HCT116 (cell line): Measurements from ENCODE around the gene CDH4. TPM values are rescaled to one million over a fixed set of nuclear protein-coding genes. Genes with fewer than 3 reads are reported as not detected.

Experiments used
- ATAC-seq: fragments of 200-7000 bp; cut with Tn5 transposase; 2 replicates; pipeline ENCODE4 v1.9.1; 2020; ENCODE audit warnings: mild to moderate bottlenecking, moderate library complexity
- BruUV-seq: library from RNA; stranded (reverse); fragments of 400-500 nt; replicated peaks from 2 replicates; lab custom pipeline; 2021; lab: Mats Ljungman, UMichigan
- CTCF ChIA-PET: fragments of 300-600 bp; sonication (Branson Sonifier 250); formaldehyde crosslinking; loops from one replicate; lab custom pipeline; 2021; ENCODE audit warnings: antibody characterized with exemption; lab: Charles Lee
- POLR2A ChIA-PET: fragments of 300-600, 350-600 bp; sonication (Branson Sonifier 250); formaldehyde crosslinking; loops from one replicate; lab custom pipeline; 2021; ENCODE audit warnings: antibody characterized with exemption; lab: Charles Lee
- RAD21 ChIA-PET, 2 experiments: fragments of 300-600 bp; sonication (Branson Sonifier 250); formaldehyde crosslinking; loops; one replicate each; lab custom pipeline; 2023; ENCODE audit warnings: low total read pairs in 2 of 2; ENCODE audit not compliant: uncharacterized antibody in 2 of 2, unreplicated experiment in 2 of 2, low non-redundant PET in 1 of 2; lab: Charles Lee
- DNase-seq: peaks from one replicate; pipeline ENCODE4 v3.0.0-alpha.2; 2010; ENCODE audit warnings: low read depth, low spot score
- H2AFZ ChIP-seq: fragments of 200-600 bp; shearing (Covaris generic), sonication (generic); 2 replicates; pipeline ENCODE4 v1.6.1; 2017; ENCODE audit warnings: low read depth, mixed run types, mixed read lengths, antibody characterized with exemption, low read length; ENCODE audit not compliant: poor library complexity, severe bottlenecking
- H3K27ac ChIP-seq: 2 replicates; pipeline ENCODE4 v1.5.1; 2012; ENCODE audit warnings: low read depth, low read length
- H3K27me3 ChIP-seq: fragments of 200-600 bp; sonication (generic); 2 replicates; pipeline ENCODE4 v1.6.1; 2016; ENCODE audit warnings: mixed run types, low read length, mixed read lengths; ENCODE audit not compliant: insufficient read depth
- H3K36me3 ChIP-seq, 2 experiments: fragments of 200-500 bp in 1 of 2; fragments of 200-600 bp in 1 of 2; sonication (Bioruptor generic) in 1 of 2; sonication (generic) in 1 of 2; 2 replicates each; pipeline versions ENCODE4 v1.5.1 to v1.6.1; 2014 to 2016; ENCODE audit warnings: low read length in 2 of 2, inconsistent platforms in 1 of 2, mixed read lengths in 1 of 2, mixed run types in 1 of 2; ENCODE audit not compliant: insufficient read depth in 2 of 2, control insufficient read depth in 1 of 2
- H3K4me1 ChIP-seq, 2 experiments: fragments of 200-600 bp in 1 of 2; sonication (generic) in 1 of 2; 2 replicates each; pipeline versions ENCODE4 v1.5.1 to v1.6.1; 2012 to 2017; ENCODE audit warnings: low read length in 2 of 2, inconsistent platforms in 1 of 2, mild to moderate bottlenecking in 1 of 2, mixed read lengths in 1 of 2, mixed run types in 1 of 2, moderate library complexity in 1 of 2; ENCODE audit not compliant: insufficient read depth in 2 of 2, control insufficient read depth in 1 of 2
- H3K4me2 ChIP-seq: fragments of 200-600 bp; sonication (generic); 2 replicates; pipeline ENCODE4 v1.6.1; 2017; ENCODE audit warnings: mixed run types, low read length, mixed read lengths
- H3K4me3 ChIP-seq, 2 experiments: fragments of 200-600 bp in 1 of 2; sonication (generic) in 1 of 2; replicated peaks in 1 of 2; 2 replicates each; pipeline ENCODE4 v1.5.1; 2011 to 2016; ENCODE audit warnings: low read length in 2 of 2, control low read depth in 1 of 2, low read depth in 1 of 2, mild to moderate bottlenecking in 1 of 2, mixed read lengths in 1 of 2, mixed run types in 1 of 2
- H3K79me2 ChIP-seq: fragments of 200-600 bp; sonication (generic); 2 replicates; pipeline ENCODE4 v1.6.1; 2017; ENCODE audit warnings: mild to moderate bottlenecking, mixed run types, low read length, moderate library complexity, mixed read lengths; ENCODE audit not compliant: insufficient read depth
- H3K9ac ChIP-seq: fragments of 200-600 bp; sonication (generic); 2 replicates; pipeline ENCODE4 v1.6.1; 2016; ENCODE audit warnings: low read length, mixed read lengths
- H3K9me2 ChIP-seq: fragments of 200-600 bp; sonication (generic), shearing (Covaris generic); 2 replicates; pipeline ENCODE4 v1.6.1; 2017; ENCODE audit warnings: mixed run types, mild to moderate bottlenecking, moderate library complexity; ENCODE audit not compliant: insufficient read depth
- H3K9me3 ChIP-seq, 2 experiments: fragments of 200-500 bp in 1 of 2; fragments of 200-600 bp in 1 of 2; sonication (Bioruptor generic) in 1 of 2; sonication (generic) in 1 of 2; 2 replicates each; pipeline ENCODE4 v1.6.1; 2014 to 2017; ENCODE audit warnings: low read length in 2 of 2, mixed read lengths in 2 of 2, inconsistent platforms in 1 of 2, low read depth in 1 of 2, mild to moderate bottlenecking in 1 of 2, mixed run types in 1 of 2, moderate library complexity in 1 of 2; ENCODE audit not compliant: control insufficient read depth in 1 of 2, insufficient read depth in 1 of 2
- H4K20me1 ChIP-seq: fragments of 200-600 bp; sonication (generic), shearing (Covaris generic); 2 replicates; pipeline ENCODE4 v1.6.1; 2017; ENCODE audit warnings: mixed run types, mild to moderate bottlenecking, moderate library complexity; ENCODE audit not compliant: insufficient read depth
- CBX3 ChIP-seq: IDR thresholded peaks from 2 replicates; pipeline ENCODE4 v1.6.1; 2012; ENCODE audit warnings: low read depth
- CEBPB ChIP-seq: IDR thresholded peaks from 2 replicates; pipeline ENCODE4 v1.6.1; 2012; ENCODE audit warnings: low read depth
- ELF1 ChIP-seq: IDR thresholded peaks from 2 replicates; pipeline ENCODE4 v1.6.1; 2012; ENCODE audit warnings: low read depth, borderline replicate concordance
- EZH2 ChIP-seq: fragments of 200-600 bp; sonication (generic); IDR thresholded peaks from 2 replicates; pipeline ENCODE4 v1.6.1; 2017; ENCODE audit warnings: antibody characterized with exemption, mixed run types
- JUND ChIP-seq: IDR thresholded peaks from 2 replicates; pipeline ENCODE4 v1.6.1; 2012
- MAX ChIP-seq: IDR thresholded peaks from 2 replicates; pipeline ENCODE4 v1.6.1; 2012
- REST ChIP-seq: IDR thresholded peaks from 2 replicates; pipeline ENCODE4 v1.6.1; 2012; ENCODE audit warnings: low read depth
- SIN3A ChIP-seq: IDR thresholded peaks from 2 replicates; pipeline ENCODE4 v1.6.1; 2012; ENCODE audit warnings: low read depth
- SP1 ChIP-seq: IDR thresholded peaks from 2 replicates; pipeline ENCODE4 v1.6.1; 2012; ENCODE audit warnings: low read depth
- TCF7L2 ChIP-seq: IDR thresholded peaks from 2 replicates; pipeline ENCODE4 v1.7.0; 2011; ENCODE audit warnings: borderline replicate concordance, inconsistent platforms; ENCODE audit not compliant: insufficient read depth, insufficient read length; ENCODE audit errors: extremely low read depth
- YY1 ChIP-seq: IDR thresholded peaks from 2 replicates; pipeline ENCODE4 v1.6.1; 2011; ENCODE audit warnings: low read length, low read depth, moderate library complexity, mild to moderate bottlenecking; ENCODE audit not compliant: insufficient replicate concordance; ENCODE audit errors: extremely low read depth
- ZBTB33 ChIP-seq: IDR thresholded peaks from 2 replicates; pipeline ENCODE4 v1.6.1; 2011; ENCODE audit warnings: mild to moderate bottlenecking, low read length, moderate library complexity; ENCODE audit not compliant: insufficient replicate concordance; ENCODE audit errors: extremely low read depth
- ZNF274 ChIP-seq: fragments of 200-500 bp; sonication (Bioruptor generic); IDR thresholded peaks from 2 replicates; pipeline ENCODE4 v1.6.1; 2014; ENCODE audit warnings: mild to moderate bottlenecking, low read depth, low read length, inconsistent platforms
- intact Hi-C: fragments of 100-400 bp; cut with micrococcal nuclease; formaldehyde crosslinking; loops from 2 replicates; pipeline ENCODE4 v1.10.0; 2022
- total RNA-seq: library from RNA; stranded (reverse); gene quantifications from one replicate; pipeline ENCODE4 v1.2.1, GENCODE V29; 2021; ENCODE audit not compliant: unreplicated experiment

The CDH4 gene
- total RNA-seq, 1 experiment from 2014 or later: not detected

GRCh38 chr20:61494763-61495575, 242.9 kb downstream of the CDH4 start:
- no peaks in the 10 kb centered on the region for H3K79me2 ChIP-seq
- no peak for DNase-seq
- H3K36me3 ChIP-seq: no peaks in the 10 kb centered on the region
- H3K4me2 ChIP-seq: no peak overlapping the region
- RAD21 ChIA-PET: no interaction called here
- intact Hi-C loops: no loop called here
- CTCF ChIA-PET: no interaction called here
- ATAC-seq: no peak
- H3K9ac ChIP-seq: no peak overlapping the region
- no peak overlapping the region for H3K27ac ChIP-seq
- POLR2A ChIA-PET: no interaction called here
- H3K4me1 ChIP-seq: no peaks in the 10 kb centered on the region
- H3K9me3 ChIP-seq: peaks cover 0 to 10% of the 10 kb centered on the region in 2 experiments; a peak in 1 of 4 replicates
- H3K27me3 ChIP-seq: no peaks in the 10 kb centered on the region
- H3K9me2 ChIP-seq: no peaks in the 10 kb centered on the region
- no peak overlapping the region for H3K4me3 ChIP-seq
- no peak overlapping the region for H2AFZ ChIP-seq
- BruUV-seq: no TSS peak
- TF ChIP-seq EZH2 (no peak), SIN3A (no peak), ELF1 (no peak), CBX3 (no peak), SP1 (no peak), ZBTB33 (no peak), JUND (no peak), CEBPB (no peak), MAX (no peak), YY1 (no peak), ZNF274 (no peak), TCF7L2 (no peak), REST (no peak)
- no peaks in the 10 kb centered on the region for H4K20me1 ChIP-seq
